Smooth muscle cell (in vitro differentiated cells): ENCODE results near the gene ADAMTSL4. TPM values are rescaled to one million over a fixed set of nuclear protein-coding genes. Genes with fewer than 3 reads are reported as not detected.
A peak's percentile ranks its signal among the peaks of the same experiment; 100 is the strongest.

Source experiments
- DNase-seq: peaks from one replicate; lab custom pipeline; 2025; ENCODE audit not compliant: unreplicated experiment; lab: John Stamatoyannopoulos, UW
- H2AFZ ChIP-seq: fragments of 200-600 bp; sonication (generic); 2 replicates; pipeline ENCODE4 v1.6.0; 2016; ENCODE audit warnings: antibody characterized with exemption, low read depth, mild to moderate bottlenecking
- H3F3A ChIP-seq: fragments of 200-600 bp; sonication (generic); 2 replicates; pipeline ENCODE4 v1.6.0; 2017; ENCODE audit warnings: antibody characterized with exemption, low read depth
- H3K27ac ChIP-seq: fragments of 200-600 bp; sonication (generic); 2 replicates; pipeline ENCODE4 v1.5.1; 2016; ENCODE audit warnings: low read depth, mild to moderate bottlenecking
- H3K27me3 ChIP-seq: fragments of 200-600 bp; sonication (generic); 2 replicates; pipeline ENCODE4 v1.6.1; 2016; ENCODE audit warnings: low read depth, mild to moderate bottlenecking
- H3K36me3 ChIP-seq: fragments of 200-600 bp; sonication (generic); 2 replicates; pipeline ENCODE4 v1.5.1; 2016; ENCODE audit warnings: low read depth
- H3K4me1 ChIP-seq: fragments of 200-600 bp; sonication (generic); 2 replicates; pipeline ENCODE4 v1.5.1; 2016; ENCODE audit warnings: low read depth
- H3K4me2 ChIP-seq: fragments of 200-600 bp; sonication (generic); 2 replicates; pipeline ENCODE4 v1.6.0; 2016; ENCODE audit warnings: mild to moderate bottlenecking
- H3K4me3 ChIP-seq: fragments of 200-600 bp; sonication (generic); 2 replicates; pipeline ENCODE4 v1.5.1; 2016; ENCODE audit warnings: mild to moderate bottlenecking
- H3K79me2 ChIP-seq: fragments of 200-600 bp; sonication (generic); 2 replicates; pipeline ENCODE4 v1.6.0; 2016; ENCODE audit warnings: low read depth, mild to moderate bottlenecking
- H3K9ac ChIP-seq: fragments of 200-600 bp; sonication (generic); 2 replicates; pipeline ENCODE4 v1.6.0; 2016; ENCODE audit warnings: low read depth
- H3K9me3 ChIP-seq: fragments of 200-600 bp; sonication (generic); replicated peaks from 2 replicates; pipeline ENCODE4 v1.5.1; 2016; ENCODE audit warnings: low read depth
- H4K20me1 ChIP-seq: fragments of 200-600 bp; sonication (generic); 2 replicates; pipeline ENCODE4 v1.6.0; 2016; ENCODE audit warnings: low read depth
- WGBS: methylation state at CpG from one replicate; pipeline ENCODE4 v1.1.7; 2016; ENCODE audit warnings: low lambda C conversion rate; 5-methylcytosine and 5-hydroxymethylcytosine counted together
- polyA plus RNA-seq: library from polyadenylated mRNA; unstranded; fragments of >200 nt; fragmentation: Nextera tagmentation; extraction: Ambion mirVana; gene quantifications from 2 replicates; pipeline ENCODE4 v1.2.1, GENCODE V29; 2016
- total RNA-seq: library from RNA; depleted of rRNA; stranded (reverse); fragments of >200 nt; gene quantifications from 2 replicates; pipeline ENCODE4 v1.2.3, GENCODE V29; 2014
- TF ChIP-seq, protein P1 (sequence below): fragments of 200-600 bp; sonication (generic); IDR thresholded peaks from 2 replicates; pipeline ENCODE4 v1.5.1; 2017; ENCODE audit warnings: borderline replicate concordance, mild to moderate bottlenecking, antibody characterized with exemption; ENCODE audit not compliant: insufficient read depth, poor library complexity, severe bottlenecking

ADAMTSL4 gene
- total RNA-seq (2.4 and 6.4 TPM in 2 replicates), polyA plus RNA-seq (8.4 and 20.8 TPM in 2 replicates)

- WGBS = under 1% methylated on average over 76 of the region's 91 CpGs
- no peak for DNase-seq
- Histone ChIP-seq H3K79me2 (no peaks in the 10 kb centered on the region), H3K27me3 (no peaks in the 10 kb centered on the region), H3F3A (peaks cover 29% of the 10 kb centered on the region), H3K9me3 (no peaks in the 10 kb centered on the region), H4K20me1 (no peaks in the 10 kb centered on the region), H3K4me1 (peaks cover 7% of the 10 kb centered on the region), H2AFZ (no peak within 1 kb of the TSS), H3K9ac (peak within 1 kb of the TSS; percentile 28), H3K4me3 (peak within 1 kb of the TSS; percentile 63), H3K4me2 (peak within 1 kb of the TSS; percentile 94), H3K27ac (peak within 1 kb of the TSS; percentile 51), H3K36me3 (no peaks in the 10 kb centered on the region)
- TF ChIP-seq, protein P1, sequence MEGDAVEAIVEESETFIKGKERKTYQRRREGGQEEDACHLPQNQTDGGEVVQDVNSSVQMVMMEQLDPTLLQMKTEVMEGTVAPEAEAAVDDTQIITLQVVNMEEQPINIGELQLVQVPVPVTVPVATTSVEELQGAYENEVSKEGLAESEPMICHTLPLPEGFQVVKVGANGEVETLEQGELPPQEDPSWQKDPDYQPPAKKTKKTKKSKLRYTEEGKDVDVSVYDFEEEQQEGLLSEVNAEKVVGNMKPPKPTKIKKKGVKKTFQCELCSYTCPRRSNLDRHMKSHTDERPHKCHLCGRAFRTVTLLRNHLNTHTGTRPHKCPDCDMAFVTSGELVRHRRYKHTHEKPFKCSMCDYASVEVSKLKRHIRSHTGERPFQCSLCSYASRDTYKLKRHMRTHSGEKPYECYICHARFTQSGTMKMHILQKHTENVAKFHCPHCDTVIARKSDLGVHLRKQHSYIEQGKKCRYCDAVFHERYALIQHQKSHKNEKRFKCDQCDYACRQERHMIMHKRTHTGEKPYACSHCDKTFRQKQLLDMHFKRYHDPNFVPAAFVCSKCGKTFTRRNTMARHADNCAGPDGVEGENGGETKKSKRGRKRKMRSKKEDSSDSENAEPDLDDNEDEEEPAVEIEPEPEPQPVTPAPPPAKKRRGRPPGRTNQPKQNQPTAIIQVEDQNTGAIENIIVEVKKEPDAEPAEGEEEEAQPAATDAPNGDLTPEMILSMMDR = no peak
Observed at GRCh38 chr1:150548632-150549495, at the start of gene ADAMTSL4. Gene ADAMTSL4 (plus strand): TSS chr1:150549408. CDS start chr1:150552289, 2,881 bp downstream.

- Histone ChIP-seq H3K9me3 (no peaks in the 10 kb centered on the region), H2AFZ (no peak overlapping the region), H3F3A (no peaks in the 10 kb centered on the region), H3K27ac (no peak overlapping the region), H3K4me2 (no peak overlapping the region), H3K79me2 (no peaks in the 10 kb centered on the region), H4K20me1 (no peaks in the 10 kb centered on the region), H3K27me3 (no peaks in the 10 kb centered on the region), H3K9ac (no peak overlapping the region), H3K36me3 (no peaks in the 10 kb centered on the region), H3K4me3 (no peak overlapping the region), H3K4me1 (peaks cover 7% of the 10 kb centered on the region)
- no peak for DNase-seq
- TF ChIP-seq, protein P1 = no peak
- WGBS = 86% methylated on average over 6 of the region's 6 CpGs
Observed at GRCh38 chr1:150505431-150505830, 43.8 kb upstream of the ADAMTSL4 start.

DNA sequence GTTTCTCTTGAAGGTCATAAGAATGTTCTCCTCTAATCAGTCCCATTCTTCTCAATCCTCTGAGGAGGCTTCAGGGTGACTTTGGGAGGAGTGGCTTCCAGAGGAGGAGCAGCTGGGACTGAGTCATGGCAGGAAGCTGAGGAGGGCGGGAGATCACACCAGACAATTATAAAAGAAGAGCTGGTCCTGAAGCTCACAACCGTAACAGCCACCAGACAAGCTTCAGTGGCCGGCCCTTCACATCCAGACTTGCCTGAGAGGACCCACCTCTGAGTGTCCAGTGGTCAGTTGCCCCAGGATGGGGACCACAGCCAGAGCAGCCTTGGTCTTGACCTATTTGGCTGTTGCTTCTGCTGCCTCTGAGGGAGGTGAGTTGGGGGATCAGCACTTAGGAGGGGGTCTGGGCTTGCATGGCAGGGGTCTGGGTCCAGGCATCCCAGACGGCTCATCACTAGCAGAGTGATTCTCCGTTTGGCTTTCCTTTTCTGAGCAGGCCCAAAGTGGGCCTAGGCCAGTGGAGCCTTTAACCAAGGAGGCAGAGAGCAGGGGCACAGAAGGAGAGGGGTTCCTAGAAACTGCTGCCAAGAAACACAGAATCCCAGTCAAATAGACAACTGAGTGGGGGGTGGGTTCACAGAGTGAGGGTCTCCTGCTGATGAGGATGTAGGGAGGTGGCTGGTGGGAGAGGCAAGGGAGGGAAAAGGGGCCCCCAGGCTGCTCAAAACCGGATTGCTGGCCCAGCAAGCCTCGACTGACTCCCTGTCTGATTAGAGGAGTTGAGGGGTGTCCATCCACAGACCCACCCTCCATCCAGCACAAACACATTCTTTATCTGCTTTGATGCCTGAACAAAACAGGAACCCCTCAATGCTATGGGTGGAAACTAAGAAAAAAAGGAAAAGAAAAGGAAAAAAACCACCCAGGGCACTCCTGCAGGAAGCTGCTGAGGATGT is 41.0 kb upstream of the ADAMTSL4 start, which contains the start of gene ECM1:
Gene ECM1 (plus strand): TSS at position 198 of the 953 bp plus-strand sequence. CDS start 101 bp downstream, at position 299.
- TF ChIP-seq, protein P1 = no peak
- H4K20me1 ChIP-seq = no peaks in the 10 kb centered on the region
- no peak within 1 kb of the TSS for H2AFZ ChIP-seq
- H3K9ac ChIP-seq = no peak within 1 kb of the TSS
- no peaks in the 10 kb centered on the region for H3K79me2 ChIP-seq
- H3K9me3 ChIP-seq = no peaks in the 10 kb centered on the region
- H3K27me3 ChIP-seq = no peaks in the 10 kb centered on the region
- DNase-seq = no peak
- no peaks in the 10 kb centered on the region for H3F3A ChIP-seq
- H3K36me3 ChIP-seq = no peaks in the 10 kb centered on the region
- peaks cover 7% of the 10 kb centered on the region for H3K4me1 ChIP-seq
- no peak within 1 kb of the TSS for H3K4me3 ChIP-seq
- H3K27ac ChIP-seq = peak within 1 kb of the TSS; percentile 36
- WGBS = 44% methylated on average over 7 of the region's 7 CpGs
- H3K4me2 ChIP-seq = peak within 1 kb of the TSS; percentile 61
